HEK293 (cell line): ENCODE measurements around the gene PIK3C2G.

ENCODE experiments used
- CTCF ChIA-PET: fragments of 350-600 bp; formaldehyde crosslinking; extraction: SDS; loops from one replicate; lab custom pipeline; 2021; ENCODE audit warnings: antibody characterized with exemption; lab: Yijun Ruan, JAX
- POLR2A ChIA-PET: fragments of 300-600 bp; formaldehyde crosslinking; extraction: SDS; loops from one replicate; lab custom pipeline; 2020; ENCODE audit warnings: antibody characterized with exemption, inconsistent platforms; lab: Yijun Ruan, JAX
- H3K27ac ChIP-seq: fragments of 200-500 bp; sonication (Bioruptor generic); 2 replicates; pipeline ENCODE4 v1.5.1; 2014; ENCODE audit warnings: low read depth, low read length, control low read depth, inconsistent platforms; ENCODE audit errors: extremely low read depth
- H3K36me3 ChIP-seq, 2 experiments: fragments of 200-500 bp in 1 of 2; sonication (Bioruptor generic) in 1 of 2; 1 replicate in 1 of 2; 2 replicates in 1 of 2; pipeline ENCODE4 v1.5.1; 2014 to 2017; ENCODE audit warnings: inconsistent platforms in 2 of 2, low read length in 2 of 2; ENCODE audit not compliant: control insufficient read depth in 2 of 2, insufficient read depth in 1 of 2
- H3K4me1 ChIP-seq: fragments of 200-500 bp; sonication (Bioruptor generic); 2 replicates; pipeline ENCODE4 v1.5.1; 2014; ENCODE audit warnings: mild to moderate bottlenecking, low read length, inconsistent platforms; ENCODE audit not compliant: control insufficient read depth, insufficient read depth
- H3K4me3 ChIP-seq: 2 replicates; pipeline ENCODE4 v1.5.1; 2011; ENCODE audit warnings: low read depth, mild to moderate bottlenecking, control low read depth, low read length, moderate library complexity
- H3K9me3 ChIP-seq: fragments of 200-500 bp; sonication (Bioruptor generic); 2 replicates; pipeline ENCODE4 v1.5.1; 2014; ENCODE audit warnings: low read depth, low read length, inconsistent platforms; ENCODE audit not compliant: control insufficient read depth, insufficient read depth
- BCL11A ChIP-seq: fragments of 450-650 bp; formaldehyde crosslinking; IDR thresholded peaks from 2 replicates; pipeline ENCODE4 v1.5.1; 2016; ENCODE audit warnings: low read depth, missing biosample characterization, missing genetic modification characterization
- KLF1 ChIP-seq: fragments of 450-650 bp; formaldehyde crosslinking; IDR thresholded peaks from 2 replicates; pipeline ENCODE4 v1.5.1; 2016; ENCODE audit warnings: missing biosample characterization, missing genetic modification characterization
- KLF9 ChIP-seq: fragments of 450-650 bp; formaldehyde crosslinking; IDR thresholded peaks from 2 replicates; pipeline ENCODE4 v1.5.1; 2016; ENCODE audit warnings: missing biosample characterization, missing genetic modification characterization, low read depth
- OVOL3 ChIP-seq: fragments of 450-650 bp; formaldehyde crosslinking; IDR thresholded peaks from 2 replicates; pipeline ENCODE4 v1.5.1; 2016; ENCODE audit warnings: missing biosample characterization, missing genetic modification characterization
- REPIN1 ChIP-seq: fragments of 450-650 bp; formaldehyde crosslinking; IDR thresholded peaks from 2 replicates; pipeline ENCODE4 v1.5.1; 2017; ENCODE audit warnings: missing biosample characterization, missing genetic modification characterization, low read depth
- ZBTB8A ChIP-seq: fragments of 450-650 bp; formaldehyde crosslinking; IDR thresholded peaks from 2 replicates; pipeline ENCODE4 v1.5.1; 2016; ENCODE audit warnings: missing biosample characterization, missing genetic modification characterization
- ZFP3 ChIP-seq: fragments of 450-650 bp; formaldehyde crosslinking; IDR thresholded peaks from 2 replicates; pipeline ENCODE4 v1.5.1; 2016; ENCODE audit warnings: low read depth, missing biosample characterization, missing genetic modification characterization
- ZNF157 ChIP-seq: fragments of 450-650 bp; formaldehyde crosslinking; IDR thresholded peaks from 2 replicates; pipeline ENCODE4 v1.5.1; 2016; ENCODE audit warnings: missing biosample characterization, missing genetic modification characterization
- ZNF221 ChIP-seq: fragments of 450-650 bp; formaldehyde crosslinking; IDR thresholded peaks from 2 replicates; pipeline ENCODE4 v1.5.1; 2017; ENCODE audit warnings: missing biosample characterization, missing genetic modification characterization, borderline replicate concordance
- ZNF292 ChIP-seq: fragments of 450-650 bp; formaldehyde crosslinking; IDR thresholded peaks from 2 replicates; pipeline ENCODE4 v1.5.1; 2016; ENCODE audit warnings: low read depth, missing biosample characterization, missing genetic modification characterization, borderline replicate concordance
- ZNF473 ChIP-seq: fragments of 450-650 bp; formaldehyde crosslinking; IDR thresholded peaks from 2 replicates; pipeline ENCODE4 v1.5.1; 2017; ENCODE audit warnings: missing biosample characterization, missing genetic modification characterization
- ZNF585B ChIP-seq: fragments of 450-650 bp; formaldehyde crosslinking; IDR thresholded peaks from 2 replicates; pipeline ENCODE4 v1.5.1; 2016; ENCODE audit warnings: missing biosample characterization, missing genetic modification characterization
- ZNF658 ChIP-seq: fragments of 450-650 bp; formaldehyde crosslinking; IDR thresholded peaks from 2 replicates; pipeline ENCODE4; 2016; ENCODE audit warnings: missing biosample characterization, missing genetic modification characterization
- ZNF660 ChIP-seq: fragments of 450-650 bp; IDR thresholded peaks from 2 replicates; pipeline ENCODE4 v1.5.1; 2018; ENCODE audit warnings: missing biosample characterization, mild to moderate bottlenecking, missing genetic modification characterization
- ZNF837 ChIP-seq: fragments of 450-650 bp; formaldehyde crosslinking; IDR thresholded peaks from 2 replicates; pipeline ENCODE4 v1.5.1; 2016; ENCODE audit warnings: missing biosample characterization, missing genetic modification characterization
- TF ChIP-seq, protein P1 (sequence below): fragments of 450-650 bp; formaldehyde crosslinking; IDR thresholded peaks from 2 replicates; pipeline ENCODE4 v1.5.1; 2016; ENCODE audit warnings: missing biosample characterization, missing genetic modification characterization, borderline replicate concordance
- TF ChIP-seq, protein P2 (sequence below): fragments of 450-650 bp; formaldehyde crosslinking; IDR thresholded peaks from 2 replicates; pipeline ENCODE4 v1.5.1; 2017; ENCODE audit warnings: missing biosample characterization, mild to moderate bottlenecking, missing genetic modification characterization, moderate library complexity
- TF ChIP-seq, protein P3 (sequence below): fragments of 450-650 bp; formaldehyde crosslinking; IDR thresholded peaks from 2 replicates; pipeline ENCODE4 v1.5.1; 2016; ENCODE audit warnings: missing biosample characterization, missing genetic modification characterization
- TF ChIP-seq, protein P4 (sequence below): fragments of 450-650 bp; formaldehyde crosslinking; IDR thresholded peaks from 2 replicates; pipeline ENCODE4 v1.5.1; 2017; ENCODE audit warnings: missing biosample characterization, missing genetic modification characterization
- TF ChIP-seq, protein P5 (sequence below): IDR thresholded peaks from 2 replicates; pipeline ENCODE4 v1.6.1; 2011; ENCODE audit warnings: mild to moderate bottlenecking, low read depth, low read length, borderline replicate concordance
- TF ChIP-seq, protein P6 (sequence below): fragments of 450-650 bp; formaldehyde crosslinking; IDR thresholded peaks from 2 replicates; pipeline ENCODE4 v1.5.1; 2016; ENCODE audit warnings: missing biosample characterization, missing genetic modification characterization

The PIK3C2G gene

DNA sequence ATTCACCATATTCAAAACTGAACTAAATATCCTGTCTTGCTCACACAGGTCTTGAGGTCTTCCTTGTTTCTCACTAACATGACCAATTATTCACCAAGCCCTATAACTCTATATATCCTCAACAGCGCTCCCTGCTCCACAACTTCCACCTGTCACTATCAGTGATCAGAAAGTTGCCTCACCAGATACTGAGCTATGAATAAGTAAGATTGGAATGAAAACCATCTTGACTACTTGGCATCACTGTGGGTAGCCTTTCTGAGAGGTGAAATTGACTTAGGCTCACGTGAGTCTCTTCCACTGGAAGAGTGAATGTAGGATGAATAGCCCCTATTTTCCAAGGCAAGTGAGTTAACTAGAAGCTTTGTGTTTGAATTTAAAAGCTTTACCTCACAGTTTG is 167.1 kb downstream of the PIK3C2G start (continued):
- TF ChIP-seq, protein P1, sequence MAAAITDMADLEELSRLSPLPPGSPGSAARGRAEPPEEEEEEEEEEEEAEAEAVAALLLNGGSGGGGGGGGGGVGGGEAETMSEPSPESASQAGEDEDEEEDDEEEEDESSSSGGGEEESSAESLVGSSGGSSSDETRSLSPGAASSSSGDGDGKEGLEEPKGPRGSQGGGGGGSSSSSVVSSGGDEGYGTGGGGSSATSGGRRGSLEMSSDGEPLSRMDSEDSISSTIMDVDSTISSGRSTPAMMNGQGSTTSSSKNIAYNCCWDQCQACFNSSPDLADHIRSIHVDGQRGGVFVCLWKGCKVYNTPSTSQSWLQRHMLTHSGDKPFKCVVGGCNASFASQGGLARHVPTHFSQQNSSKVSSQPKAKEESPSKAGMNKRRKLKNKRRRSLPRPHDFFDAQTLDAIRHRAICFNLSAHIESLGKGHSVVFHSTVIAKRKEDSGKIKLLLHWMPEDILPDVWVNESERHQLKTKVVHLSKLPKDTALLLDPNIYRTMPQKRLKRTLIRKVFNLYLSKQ = no peak
- TF ChIP-seq ZNF292 (tag by site-specific recombination) (no peak), BCL11A (tag by site-specific recombination) (no peak), KLF1 (tag by site-specific recombination) (no peak), KLF9 (tag by site-specific recombination) (no peak), ZNF157 (tag by site-specific recombination) (no peak)

DNA sequence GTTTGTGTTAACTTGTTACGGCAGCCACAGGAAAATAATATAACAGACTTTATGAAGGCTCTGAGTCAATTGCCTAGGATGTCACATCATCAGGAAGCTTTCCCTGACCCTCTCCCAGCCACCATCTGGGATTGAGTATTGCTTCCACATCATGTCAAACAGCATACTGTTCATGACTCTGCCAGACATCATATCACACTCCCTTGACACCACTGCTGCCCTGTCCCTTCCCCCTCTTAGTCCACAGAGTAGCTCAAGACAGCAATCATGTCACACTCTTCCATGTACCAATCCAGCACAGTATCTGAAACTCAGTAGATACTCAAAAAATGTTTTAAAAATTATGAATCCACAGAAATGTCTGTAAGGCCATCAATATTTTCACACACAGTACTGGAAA is 168.0 kb downstream of the PIK3C2G start:
- Histone ChIP-seq H3K4me1 (no peaks in the 10 kb centered on the region), H3K27ac (no peak overlapping the region), H3K36me3 (no peaks in the 10 kb centered on the region), H3K4me3 (no peak overlapping the region), H3K9me3 (no peaks in the 10 kb centered on the region)
- TF ChIP-seq OVOL3 (tag by site-specific recombination) = no peak
- TF ChIP-seq ZFP3 = no peak
- no peak for TF ChIP-seq BCL11A (tag by site-specific recombination)
- no peak for TF ChIP-seq REPIN1 (tag by site-specific recombination)
- TF ChIP-seq, protein P2, sequence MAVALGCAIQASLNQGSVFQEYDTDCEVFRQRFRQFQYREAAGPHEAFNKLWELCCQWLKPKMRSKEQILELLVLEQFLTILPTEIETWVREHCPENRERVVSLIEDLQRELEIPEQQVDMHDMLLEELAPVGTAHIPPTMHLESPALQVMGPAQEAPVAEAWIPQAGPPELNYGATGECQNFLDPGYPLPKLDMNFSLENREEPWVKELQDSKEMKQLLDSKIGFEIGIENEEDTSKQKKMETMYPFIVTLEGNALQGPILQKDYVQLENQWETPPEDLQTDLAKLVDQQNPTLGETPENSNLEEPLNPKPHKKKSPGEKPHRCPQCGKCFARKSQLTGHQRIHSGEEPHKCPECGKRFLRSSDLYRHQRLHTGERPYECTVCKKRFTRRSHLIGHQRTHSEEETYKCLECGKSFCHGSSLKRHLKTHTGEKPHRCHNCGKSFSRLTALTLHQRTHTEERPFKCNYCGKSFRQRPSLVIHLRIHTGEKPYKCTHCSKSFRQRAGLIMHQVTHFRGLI (tag by site-specific recombination) = no peak
- TF ChIP-seq ZNF473 (tag by site-specific recombination) = no peak
- TF ChIP-seq, protein P3, sequence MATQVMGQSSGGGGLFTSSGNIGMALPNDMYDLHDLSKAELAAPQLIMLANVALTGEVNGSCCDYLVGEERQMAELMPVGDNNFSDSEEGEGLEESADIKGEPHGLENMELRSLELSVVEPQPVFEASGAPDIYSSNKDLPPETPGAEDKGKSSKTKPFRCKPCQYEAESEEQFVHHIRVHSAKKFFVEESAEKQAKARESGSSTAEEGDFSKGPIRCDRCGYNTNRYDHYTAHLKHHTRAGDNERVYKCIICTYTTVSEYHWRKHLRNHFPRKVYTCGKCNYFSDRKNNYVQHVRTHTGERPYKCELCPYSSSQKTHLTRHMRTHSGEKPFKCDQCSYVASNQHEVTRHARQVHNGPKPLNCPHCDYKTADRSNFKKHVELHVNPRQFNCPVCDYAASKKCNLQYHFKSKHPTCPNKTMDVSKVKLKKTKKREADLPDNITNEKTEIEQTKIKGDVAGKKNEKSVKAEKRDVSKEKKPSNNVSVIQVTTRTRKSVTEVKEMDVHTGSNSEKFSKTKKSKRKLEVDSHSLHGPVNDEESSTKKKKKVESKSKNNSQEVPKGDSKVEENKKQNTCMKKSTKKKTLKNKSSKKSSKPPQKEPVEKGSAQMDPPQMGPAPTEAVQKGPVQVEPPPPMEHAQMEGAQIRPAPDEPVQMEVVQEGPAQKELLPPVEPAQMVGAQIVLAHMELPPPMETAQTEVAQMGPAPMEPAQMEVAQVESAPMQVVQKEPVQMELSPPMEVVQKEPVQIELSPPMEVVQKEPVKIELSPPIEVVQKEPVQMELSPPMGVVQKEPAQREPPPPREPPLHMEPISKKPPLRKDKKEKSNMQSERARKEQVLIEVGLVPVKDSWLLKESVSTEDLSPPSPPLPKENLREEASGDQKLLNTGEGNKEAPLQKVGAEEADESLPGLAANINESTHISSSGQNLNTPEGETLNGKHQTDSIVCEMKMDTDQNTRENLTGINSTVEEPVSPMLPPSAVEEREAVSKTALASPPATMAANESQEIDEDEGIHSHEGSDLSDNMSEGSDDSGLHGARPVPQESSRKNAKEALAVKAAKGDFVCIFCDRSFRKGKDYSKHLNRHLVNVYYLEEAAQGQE (tag by site-specific recombination) = no peak
- no peak for TF ChIP-seq ZNF660 (tag by site-specific recombination)
- TF ChIP-seq ZNF658 = no peak
- TF ChIP-seq, protein P4, sequence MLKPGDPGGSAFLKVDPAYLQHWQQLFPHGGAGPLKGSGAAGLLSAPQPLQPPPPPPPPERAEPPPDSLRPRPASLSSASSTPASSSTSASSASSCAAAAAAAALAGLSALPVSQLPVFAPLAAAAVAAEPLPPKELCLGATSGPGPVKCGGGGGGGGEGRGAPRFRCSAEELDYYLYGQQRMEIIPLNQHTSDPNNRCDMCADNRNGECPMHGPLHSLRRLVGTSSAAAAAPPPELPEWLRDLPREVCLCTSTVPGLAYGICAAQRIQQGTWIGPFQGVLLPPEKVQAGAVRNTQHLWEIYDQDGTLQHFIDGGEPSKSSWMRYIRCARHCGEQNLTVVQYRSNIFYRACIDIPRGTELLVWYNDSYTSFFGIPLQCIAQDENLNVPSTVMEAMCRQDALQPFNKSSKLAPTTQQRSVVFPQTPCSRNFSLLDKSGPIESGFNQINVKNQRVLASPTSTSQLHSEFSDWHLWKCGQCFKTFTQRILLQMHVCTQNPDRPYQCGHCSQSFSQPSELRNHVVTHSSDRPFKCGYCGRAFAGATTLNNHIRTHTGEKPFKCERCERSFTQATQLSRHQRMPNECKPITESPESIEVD (tag by site-specific recombination) = no peak
- no peak for TF ChIP-seq ZBTB8A (tag by site-specific recombination)
- TF ChIP-seq ZNF837 (tag by site-specific recombination) = no peak
- TF ChIP-seq, protein P5, sequence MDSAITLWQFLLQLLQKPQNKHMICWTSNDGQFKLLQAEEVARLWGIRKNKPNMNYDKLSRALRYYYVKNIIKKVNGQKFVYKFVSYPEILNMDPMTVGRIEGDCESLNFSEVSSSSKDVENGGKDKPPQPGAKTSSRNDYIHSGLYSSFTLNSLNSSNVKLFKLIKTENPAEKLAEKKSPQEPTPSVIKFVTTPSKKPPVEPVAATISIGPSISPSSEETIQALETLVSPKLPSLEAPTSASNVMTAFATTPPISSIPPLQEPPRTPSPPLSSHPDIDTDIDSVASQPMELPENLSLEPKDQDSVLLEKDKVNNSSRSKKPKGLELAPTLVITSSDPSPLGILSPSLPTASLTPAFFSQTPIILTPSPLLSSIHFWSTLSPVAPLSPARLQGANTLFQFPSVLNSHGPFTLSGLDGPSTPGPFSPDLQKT = no peak
- TF ChIP-seq, protein P6, sequence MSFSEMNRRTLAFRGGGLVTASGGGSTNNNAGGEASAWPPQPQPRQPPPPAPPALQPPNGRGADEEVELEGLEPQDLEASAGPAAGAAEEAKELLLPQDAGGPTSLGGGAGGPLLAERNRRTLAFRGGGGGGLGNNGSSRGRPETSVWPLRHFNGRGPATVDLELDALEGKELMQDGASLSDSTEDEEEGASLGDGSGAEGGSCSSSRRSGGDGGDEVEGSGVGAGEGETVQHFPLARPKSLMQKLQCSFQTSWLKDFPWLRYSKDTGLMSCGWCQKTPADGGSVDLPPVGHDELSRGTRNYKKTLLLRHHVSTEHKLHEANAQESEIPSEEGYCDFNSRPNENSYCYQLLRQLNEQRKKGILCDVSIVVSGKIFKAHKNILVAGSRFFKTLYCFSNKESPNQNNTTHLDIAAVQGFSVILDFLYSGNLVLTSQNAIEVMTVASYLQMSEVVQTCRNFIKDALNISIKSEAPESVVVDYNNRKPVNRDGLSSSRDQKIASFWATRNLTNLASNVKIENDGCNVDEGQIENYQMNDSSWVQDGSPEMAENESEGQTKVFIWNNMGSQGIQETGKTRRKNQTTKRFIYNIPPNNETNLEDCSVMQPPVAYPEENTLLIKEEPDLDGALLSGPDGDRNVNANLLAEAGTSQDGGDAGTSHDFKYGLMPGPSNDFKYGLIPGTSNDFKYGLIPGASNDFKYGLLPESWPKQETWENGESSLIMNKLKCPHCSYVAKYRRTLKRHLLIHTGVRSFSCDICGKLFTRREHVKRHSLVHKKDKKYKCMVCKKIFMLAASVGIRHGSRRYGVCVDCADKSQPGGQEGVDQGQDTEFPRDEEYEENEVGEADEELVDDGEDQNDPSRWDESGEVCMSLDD (tag by site-specific recombination) = no peak
- no peak for TF ChIP-seq ZNF585B (tag by site-specific recombination)
- TF ChIP-seq ZNF221 (tag by site-specific recombination) = no peak
- ChIA-PET CTCF (interaction anchor here (1.0 kb wide), 1 partner anchor 757 kb away, joined by 3 read pairs; no protein-coding TSS in a partner anchor), POLR2A (no interaction called here)
